GM19324 (cell line): ENCODE results near the gene KCNN4.

ENCODE experiments used
- ATAC-seq: cut with Tn5 transposase; IDR thresholded peaks from one replicate; pipeline ENCODE4 v1.9.1; 2021; ENCODE audit warnings: mild to moderate bottlenecking, moderate library complexity; ENCODE audit not compliant: unreplicated experiment, low FRiP score

KCNN4 gene

GRCh38 chr19:43799502-43800142 is 18.8 kb upstream of the KCNN4 start:
- ATAC-seq, result no peak

DNA sequence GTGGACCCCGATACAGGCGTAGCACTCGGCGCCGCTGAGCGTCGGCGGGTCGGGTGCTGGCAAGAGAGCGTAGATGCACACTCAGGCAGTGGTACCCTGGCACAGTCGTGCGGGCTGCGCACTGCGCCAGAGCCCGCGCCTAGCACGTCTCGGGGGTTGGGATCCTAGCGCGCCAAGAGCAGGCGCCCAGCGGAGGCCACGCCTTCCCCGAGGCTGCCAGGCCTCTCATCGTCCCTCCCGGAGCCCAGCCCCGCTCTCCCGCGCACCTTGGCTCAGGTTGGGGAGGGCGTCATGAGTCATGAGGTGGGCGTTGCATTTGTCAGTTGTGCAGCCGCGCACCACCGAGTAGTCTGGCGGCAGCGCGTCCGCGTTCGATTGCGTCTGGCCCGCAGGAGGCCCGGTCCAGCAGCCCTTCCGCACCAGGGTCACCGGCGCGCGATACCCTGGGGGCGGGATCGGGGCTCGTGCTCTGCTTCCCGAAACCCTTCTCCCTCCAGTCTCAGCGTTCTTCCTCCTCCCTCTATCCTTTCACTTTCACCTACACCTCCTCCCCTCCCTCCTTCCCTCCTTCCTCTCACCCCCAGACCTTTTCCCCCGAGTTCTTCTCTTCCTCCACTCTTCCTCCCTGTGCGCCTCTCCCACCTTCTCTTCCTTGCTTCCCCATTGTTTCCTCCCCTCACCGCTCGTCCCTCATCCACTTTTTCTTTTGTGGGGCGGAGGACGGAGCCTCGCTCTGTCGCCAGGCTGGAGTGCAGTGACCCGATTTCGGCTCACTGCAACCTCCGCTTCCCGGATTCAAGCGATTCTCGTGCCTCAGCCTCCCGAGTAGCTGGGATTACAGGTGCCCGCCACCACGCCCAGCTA is 18.0 kb upstream of the KCNN4 start:
- no peak for ATAC-seq

DNA sequence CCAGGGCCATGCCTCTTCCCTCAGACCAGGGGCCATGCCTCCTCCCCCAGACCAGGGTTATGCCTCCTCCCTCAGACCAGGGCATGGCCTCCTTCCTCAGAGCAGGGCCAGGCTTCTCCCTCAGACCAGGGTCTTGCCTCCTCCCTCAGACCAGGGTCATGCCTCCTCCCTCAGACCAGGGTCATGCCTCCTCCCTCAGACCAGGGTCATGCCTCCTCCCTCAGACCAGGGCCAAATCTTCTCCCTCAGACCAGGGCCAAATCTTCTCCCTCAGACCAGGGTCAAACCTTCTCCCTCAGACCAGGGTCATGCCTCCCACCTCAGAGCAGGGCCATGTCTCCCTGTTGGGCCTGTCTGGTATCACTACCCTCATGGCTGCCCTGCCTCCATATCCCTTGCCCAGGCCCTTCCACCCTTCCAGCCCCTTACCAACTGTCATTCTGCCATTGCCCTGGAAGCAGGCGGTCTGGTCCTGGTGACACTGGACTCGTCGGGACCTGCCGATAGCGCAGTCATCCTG is 17.3 kb upstream of the KCNN4 start:
- ATAC-seq, result no peak

- no peak for ATAC-seq
These were observed 16.8 kb upstream of the KCNN4 start for GRCh38 chr19:43797556-43797955.

- ATAC-seq, result no peak
These were observed 16.3 kb upstream of the KCNN4 start for GRCh38 chr19:43797118-43797517.

DNA sequence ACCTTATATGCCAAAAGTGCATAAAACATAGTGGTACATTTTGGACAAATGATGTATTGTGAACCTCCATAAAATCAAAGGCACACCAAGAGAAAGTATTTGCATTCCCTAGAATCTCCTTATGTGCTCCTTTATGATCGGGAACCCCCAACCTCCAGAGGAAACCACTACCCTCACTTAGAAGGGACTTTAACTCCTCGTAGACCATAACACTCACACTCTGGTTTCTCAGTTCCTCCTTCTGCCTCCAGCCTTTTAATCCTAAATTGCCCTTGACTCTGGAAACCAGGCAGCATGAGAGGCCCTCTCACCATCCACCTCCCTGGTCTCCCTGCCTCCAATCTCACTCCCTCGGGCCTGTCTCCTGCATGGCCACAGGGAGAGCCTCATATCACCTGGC is 9.8 kb upstream of the KCNN4 start:
- no peak for ATAC-seq

DNA sequence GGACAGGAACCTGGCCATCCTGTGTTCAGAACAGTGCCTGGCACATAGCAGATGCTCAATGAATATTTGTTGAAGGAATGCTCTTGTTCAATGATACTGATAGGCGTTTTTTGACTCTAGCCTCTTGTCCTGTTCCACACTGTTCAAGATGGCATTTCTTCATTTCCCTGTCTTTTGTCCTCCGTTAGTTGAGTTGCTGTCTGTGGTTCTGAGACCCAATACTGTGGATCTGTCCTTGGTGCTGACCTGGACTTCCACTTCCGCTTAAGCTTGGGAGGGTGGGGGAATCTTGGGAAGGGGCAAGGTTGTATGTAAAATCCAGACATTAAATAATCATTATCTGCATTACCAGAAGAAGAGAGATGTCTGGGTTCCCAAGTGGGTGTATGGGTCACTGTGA is 8.3 kb upstream of the KCNN4 start:
- no peak for ATAC-seq

DNA sequence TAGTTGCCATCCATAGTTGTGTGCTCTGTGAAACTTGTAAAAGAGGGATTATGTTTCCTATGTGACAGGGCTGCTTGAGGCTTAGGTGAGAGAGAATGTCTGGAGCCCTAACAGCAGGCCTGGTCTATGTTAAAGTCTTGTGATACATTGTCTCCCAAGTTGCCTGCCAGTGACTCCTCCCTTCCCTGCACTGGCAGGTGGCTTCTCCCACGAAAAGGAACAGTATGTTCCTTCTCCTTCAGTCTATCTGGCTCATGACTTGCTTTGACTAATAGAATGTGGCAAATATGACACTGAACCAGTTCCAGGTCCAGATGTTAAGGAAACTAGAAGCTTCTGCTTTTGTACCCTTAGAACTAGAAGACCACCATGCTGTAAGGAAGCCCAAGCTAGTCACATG is 5.9 kb upstream of the KCNN4 start:
- no peak for ATAC-seq

DNA sequence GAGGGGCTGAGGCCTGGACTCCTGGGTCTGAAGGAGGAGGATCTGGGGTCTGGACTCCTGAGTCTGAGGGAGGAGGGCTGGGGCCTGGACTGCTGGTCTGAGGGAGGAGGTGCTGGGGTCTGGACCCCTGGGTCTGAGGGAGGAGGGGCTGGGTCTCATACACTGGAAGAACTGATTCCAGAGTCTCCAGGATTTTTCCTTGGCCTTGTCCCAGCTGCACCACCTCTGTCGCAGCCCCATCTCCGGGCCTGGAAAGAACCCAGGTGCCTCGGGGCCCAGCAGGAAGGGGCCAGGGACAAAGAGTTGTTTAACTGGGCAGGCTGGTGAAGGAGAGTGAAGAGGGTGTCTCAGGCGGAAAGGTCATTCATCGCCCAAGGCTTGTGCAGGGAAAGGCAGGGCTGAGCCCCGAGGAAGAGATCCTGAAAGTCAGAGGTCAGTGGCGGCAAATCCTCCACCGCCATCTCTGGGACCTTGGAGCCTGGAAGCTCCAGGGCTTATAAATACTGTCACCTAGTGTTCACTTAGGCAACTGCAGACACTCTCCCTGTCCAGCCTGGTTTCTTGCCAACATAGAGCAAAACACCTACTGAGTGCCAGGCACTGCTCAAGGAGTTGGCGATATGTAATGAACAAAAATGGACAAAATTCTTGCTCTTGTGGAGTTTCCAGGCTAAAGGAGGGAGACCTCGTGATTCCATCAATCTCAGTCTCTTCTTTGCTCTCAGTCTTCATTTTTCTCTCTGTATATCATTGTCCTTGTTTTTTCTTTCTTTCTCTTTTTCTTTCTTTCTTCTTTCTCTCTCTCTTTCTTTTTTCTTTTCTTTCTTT is 4.4 kb upstream of the KCNN4 start:
- no peak for ATAC-seq

- ATAC-seq, result no peak
These were observed 3.6 kb upstream of the KCNN4 start for GRCh38 chr19:43784241-43784980.

DNA sequence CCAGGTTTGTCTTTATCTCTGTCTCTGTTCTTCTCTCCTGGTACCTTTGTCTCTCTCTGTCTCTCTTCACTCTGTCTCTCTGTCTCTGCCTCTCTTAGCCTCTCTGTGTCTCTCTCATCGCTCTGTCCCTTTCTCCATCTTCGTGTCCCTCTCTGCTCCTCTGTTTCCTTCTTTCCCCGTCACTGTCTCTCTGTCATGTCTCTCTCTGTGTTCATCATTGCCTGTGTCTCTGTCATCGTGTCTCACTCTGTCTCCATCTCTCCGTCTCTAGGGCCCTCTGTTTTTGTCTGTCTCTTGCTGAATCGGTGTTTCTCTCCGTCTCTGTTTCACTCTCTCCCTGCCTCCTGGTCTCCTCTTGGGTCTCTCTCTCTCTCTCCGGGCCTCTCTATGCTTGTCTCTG is 2.9 kb upstream of the KCNN4 start:
- no peak for ATAC-seq

- ATAC-seq, result no peak
These were observed 2.0 kb upstream of the KCNN4 start for GRCh38 chr19:43782689-43783231.

DNA sequence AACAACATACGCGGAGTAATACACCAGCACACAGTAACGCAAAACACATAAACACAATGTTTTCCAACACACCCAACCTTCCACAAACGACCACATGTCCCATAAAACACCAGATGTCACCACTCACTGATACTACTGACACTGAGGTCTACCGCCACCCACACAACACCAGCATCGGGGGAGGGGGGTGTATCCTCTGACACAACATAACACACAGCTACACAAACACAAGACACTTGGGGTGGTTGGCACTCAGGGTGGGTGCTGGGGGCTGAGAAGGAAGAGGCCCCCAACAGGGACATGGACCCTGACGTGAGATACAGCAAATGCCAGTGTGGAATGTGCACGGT is 1.5 kb upstream of the KCNN4 start:
- ATAC-seq, result no peak

DNA sequence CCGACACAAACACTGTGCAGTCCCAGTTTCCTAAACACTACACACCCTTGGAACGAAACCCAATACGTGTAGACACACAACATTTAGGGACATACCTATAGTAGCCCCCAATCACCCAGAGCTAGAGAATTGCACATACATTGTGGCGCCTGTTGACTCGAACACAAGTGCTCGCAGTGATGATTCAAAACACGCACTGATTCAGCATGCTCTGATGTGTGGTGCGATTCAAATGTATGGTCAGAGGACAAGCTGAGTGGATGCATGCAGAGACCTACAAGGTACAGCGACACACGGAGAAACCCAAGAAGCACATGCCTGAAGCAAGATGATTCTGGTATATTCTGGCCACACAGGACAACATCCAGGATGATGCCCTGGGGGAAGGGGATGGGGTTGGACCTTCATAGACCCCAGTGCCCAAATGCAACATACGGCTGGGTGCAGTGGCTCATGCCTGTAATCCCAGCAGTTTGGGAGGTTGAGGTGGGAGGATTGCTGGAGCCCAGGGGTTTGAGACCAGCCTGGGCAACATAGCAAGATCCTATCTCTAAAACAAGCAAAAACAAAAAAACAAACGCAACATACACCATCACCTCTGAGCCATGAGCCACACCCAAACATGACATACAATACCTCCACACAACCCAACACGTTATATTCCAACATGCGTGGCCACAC is 997 bp upstream of the KCNN4 start:
- ATAC-seq, result no peak

- no peak for ATAC-seq
These were observed 953 bp downstream of the KCNN4 start for GRCh38 chr19:43779820-43780219.

GRCh38 chr19:43779147-43779819 is 1.5 kb downstream of the KCNN4 start:
- ATAC-seq, result no peak

- no peak for ATAC-seq
These were observed 2.1 kb downstream of the KCNN4 start for GRCh38 chr19:43778651-43779050.

- no peak for ATAC-seq
These were observed 3.5 kb downstream of the KCNN4 start for GRCh38 chr19:43777163-43777695.

DNA sequence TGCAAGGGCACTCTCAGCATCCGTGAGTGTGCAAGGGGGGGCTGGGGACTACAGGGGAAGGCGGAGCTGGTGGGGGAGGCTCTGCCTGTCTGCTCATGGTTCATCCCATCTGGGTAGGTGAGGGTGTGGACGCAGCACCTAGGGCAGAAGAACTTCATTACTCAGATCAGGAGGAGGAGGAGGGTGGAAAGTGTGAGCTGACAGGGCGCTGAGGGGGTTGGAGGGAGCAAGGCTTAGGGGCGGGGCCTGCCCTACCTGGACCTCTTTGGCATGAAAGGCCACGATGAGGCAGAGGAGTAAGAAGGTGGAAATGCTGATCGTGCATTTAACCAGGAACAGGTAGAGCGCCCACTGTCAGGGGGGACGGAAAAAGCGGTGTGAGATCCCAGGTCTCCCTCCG is 4.5 kb downstream of the KCNN4 start:
- ATAC-seq, result no peak
